ELF-1 (cell line): ENCODE data around the gene NDRG4.

Experiments used
- DNase-seq: peaks from one replicate; pipeline ENCODE4 v3.0.0-alpha.2; 2016; ENCODE audit warnings: low read depth, low spot score

The NDRG4 gene

DNA sequence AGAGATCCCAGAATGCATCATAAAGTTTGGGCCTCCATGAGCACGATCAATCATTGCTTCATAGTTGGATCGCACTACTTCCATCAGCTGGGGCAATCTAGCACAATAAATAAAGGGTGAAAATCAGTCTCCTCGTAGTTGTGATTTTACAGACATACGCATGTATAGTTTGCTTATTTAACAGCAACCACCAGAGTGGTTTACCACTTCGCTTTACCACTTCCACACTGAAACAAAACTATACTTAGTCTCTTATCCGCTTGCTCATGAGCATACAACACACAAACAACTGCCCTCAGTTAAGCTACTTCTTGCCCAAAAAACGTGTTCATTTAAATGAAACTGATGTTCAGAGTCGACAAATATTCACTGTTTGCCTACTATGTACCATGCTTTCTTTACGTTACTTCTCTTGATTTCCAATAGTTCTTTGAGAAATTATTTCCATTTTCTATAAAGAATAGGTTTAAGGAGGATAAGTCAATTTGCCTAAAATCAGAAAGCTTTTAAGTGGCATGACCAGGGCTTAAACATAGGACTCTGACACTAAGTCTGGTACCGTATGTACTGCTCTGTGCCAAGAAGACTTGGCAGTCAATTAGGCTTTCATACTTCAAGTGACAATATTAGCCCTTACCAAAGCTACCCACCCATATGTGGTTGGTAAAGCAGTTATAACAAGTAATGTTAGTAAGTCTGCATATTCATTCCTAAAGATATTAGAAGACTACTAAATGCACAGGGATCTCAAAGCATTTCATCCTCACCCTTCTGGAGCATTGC is 37.4 kb downstream of the NDRG4 start:
- no peak for DNase-seq

DNA sequence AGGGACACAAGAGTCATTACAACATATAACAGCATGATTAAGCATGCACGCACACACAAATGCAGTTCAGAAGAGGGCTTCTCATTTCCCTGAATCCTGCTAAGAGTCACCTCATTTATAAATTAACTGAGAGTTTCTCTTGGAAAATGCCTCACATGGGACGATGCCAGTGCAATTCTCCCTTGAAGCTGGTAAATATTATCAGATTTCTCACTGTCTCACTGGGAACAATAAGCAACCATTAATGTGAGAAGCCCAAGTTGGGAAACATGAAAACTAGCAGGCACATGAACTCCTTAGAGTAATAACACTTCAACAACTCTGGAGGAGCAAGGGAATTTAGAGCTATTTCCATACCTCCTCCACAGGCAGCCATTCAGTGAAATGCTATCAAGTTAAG is 41.8 kb downstream of the NDRG4 start:
- no peak for DNase-seq

DNA sequence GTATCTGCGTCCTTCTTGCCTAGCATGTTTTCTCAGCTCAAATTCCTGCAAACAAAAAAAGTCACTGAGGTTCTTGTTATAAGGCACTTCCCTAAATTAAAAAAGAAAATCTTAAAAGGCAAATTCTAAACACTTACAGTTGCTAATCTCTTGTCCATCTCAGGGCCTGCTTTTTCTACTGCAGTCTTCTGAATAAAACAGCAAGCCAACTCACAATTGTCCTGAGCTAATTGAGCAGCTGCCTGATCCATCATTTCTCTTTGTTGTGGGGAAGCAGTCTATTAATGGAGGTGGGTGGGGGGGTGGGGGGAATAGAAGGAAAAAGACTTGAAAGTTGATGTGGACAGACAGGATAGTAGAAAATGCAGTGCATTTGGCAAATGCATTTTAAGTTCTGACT is 42.3 kb downstream of the NDRG4 start:
- DNase-seq, result no peak

DNA sequence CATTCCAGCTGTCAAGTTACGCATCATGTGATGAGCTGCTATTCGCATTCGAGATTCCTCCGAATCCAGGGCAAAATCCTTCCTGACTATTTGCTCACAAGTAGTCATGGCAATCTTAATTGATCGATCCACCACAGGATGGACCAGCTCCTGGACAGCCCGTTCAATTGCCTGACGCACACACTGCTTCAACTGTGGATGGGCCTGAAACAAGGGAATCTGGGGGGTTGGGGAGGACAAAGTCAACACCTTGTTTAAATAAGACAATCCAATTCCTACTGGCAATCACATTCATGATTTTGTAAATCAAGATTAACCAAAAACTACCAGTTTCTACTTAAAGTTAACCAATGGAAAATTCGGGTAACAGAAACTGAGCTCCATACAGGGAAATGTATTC is 43.7 kb downstream of the NDRG4 start:
- DNase-seq, result no peak

DNA sequence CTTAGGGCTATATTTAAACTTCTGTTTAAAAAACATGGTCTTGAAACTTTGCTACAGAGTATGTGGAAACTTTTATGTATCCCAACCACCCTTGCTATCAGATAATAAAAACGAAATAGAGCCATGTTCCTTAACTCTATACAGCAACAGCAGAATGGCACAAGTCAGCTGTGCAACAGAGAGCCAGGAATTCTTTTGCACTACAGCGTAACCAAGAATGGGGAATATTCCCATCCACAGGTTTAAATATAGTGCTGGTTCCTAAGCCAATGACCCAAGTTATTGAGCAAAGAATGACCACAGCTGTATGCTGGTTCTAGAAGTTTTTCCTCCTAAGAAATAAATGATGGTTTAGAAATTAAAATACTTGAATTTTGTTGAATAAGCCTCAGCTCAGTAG is 48.4 kb downstream of the NDRG4 start:
- no peak for DNase-seq

DNA sequence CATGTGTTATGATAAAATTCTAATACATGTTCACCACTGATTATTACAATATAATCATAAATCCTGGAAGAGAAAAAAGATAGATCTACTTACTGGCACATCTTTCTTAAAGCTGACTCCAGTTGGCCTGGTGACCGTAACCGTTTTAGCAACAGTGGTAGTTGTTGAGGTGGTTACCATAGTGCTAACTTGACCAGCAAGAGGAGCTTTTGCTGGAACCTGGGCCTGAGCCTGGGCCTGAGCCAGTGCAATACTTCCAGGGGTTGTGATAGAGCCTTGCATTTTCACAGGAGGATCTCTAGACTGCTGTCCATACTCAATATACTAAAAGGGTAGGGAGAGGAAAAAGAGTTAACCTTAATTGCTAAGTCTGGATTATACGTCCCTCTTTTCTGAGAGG is 51.6 kb downstream of the NDRG4 start:
- no peak for DNase-seq

DNA sequence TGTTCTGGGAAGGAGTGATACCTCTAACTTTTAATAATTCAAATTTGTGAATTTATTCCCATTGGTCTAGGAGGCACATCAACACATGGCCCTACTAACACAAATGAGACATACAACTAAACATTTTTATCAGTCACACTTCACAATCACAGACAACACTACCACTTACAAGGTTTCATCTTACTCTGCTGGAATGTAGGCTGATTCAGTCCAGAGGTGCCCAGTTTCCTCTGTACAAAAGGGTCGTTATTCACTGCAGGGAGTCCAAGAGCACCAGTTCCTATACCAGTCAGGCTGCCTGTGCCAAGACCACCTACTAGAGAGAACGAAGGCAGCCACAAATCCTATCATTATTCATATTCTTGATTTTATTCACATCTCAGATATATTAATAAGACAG is 56.7 kb downstream of the NDRG4 start:
- DNase-seq, result no peak
